Suppressor macrophage treated with lipopolysaccharide for 4 hours (primary cell): ENCODE data around the gene FAM193B.

ENCODE experiments used
- DNase-seq: peaks from one replicate; pipeline ENCODE4 v3.0.0-alpha.2; 2020

FAM193B gene

DNA sequence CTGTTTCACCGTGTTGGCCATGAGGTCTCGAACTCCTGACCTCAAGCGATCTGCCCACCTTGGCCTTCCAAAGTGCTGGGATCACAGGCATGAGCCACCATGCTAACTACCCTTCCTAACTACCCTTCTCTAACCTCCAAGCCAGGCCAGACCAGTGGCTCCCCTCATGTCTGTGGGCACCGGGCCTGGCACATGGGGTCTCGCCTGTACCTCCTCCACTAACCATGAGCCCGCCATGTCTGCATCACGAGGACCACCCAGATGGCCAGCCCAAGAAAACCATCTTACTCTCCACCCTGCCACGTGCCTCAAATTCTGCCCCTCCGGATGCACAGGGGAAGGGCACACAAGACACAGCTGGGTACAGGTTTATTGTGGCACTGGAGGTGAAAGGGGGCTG, 71.3 kb downstream of the FAM193B start:
- DNase-seq = no peak

GRCh38 chr5:177482359-177482795, 72.0 kb downstream of the FAM193B start:
- no peak for DNase-seq

- peak; percentile 53 for DNase-seq
Observed at GRCh38 chr5:177479774-177480173, 74.6 kb downstream of the FAM193B start.

DNA sequence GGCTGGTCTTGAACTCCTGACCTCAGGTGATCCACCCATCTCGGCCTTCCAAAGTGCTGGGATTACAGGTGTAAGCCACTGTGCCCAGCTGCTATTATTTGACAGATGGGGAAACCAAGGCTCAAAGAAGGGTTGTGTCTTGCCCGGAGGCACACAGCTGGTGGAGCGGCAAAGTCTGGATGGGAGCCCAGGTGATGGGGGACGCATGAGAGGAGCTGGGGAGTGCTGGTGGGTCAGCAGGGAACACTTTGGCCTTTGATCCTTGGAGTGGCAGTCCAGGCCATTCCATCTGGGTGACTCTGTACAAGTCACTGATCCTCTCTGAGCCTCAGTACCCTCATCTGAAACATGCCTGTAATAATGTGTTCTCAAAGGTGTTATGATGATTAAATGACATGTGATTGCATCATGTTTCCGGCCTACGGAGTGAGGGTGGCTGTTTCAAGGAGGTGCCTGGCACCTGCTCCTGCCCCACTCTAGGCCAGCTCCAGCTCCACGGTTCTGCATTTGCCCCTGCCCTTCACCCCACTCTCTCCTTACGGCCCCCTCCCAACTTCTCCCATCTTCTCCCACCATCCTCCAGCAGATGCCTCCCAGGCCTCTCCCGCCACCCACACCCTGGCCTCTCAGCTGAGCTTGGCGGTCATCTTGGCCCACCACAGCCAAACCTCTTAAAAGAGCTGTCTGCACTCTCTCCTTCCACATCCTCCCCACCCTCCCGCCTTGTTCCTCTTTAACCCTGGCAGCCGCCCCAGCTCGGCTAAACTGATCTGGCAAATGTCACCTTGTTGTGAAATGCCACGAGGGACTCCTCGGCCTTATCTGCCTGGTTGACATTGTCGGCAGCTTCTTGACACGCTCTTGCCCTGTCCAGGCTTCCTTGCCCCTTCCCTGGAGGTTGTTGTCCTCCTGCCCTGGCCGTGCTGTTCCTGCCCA, 75.4 kb downstream of the FAM193B start:
- peak; percentile 86 for DNase-seq

GRCh38 chr5:177477701-177478477, 76.5 kb downstream of the FAM193B start:
- DNase-seq = no peak

- no peak for DNase-seq
Observed at GRCh38 chr5:177476531-177477233, 77.7 kb downstream of the FAM193B start.

DNA sequence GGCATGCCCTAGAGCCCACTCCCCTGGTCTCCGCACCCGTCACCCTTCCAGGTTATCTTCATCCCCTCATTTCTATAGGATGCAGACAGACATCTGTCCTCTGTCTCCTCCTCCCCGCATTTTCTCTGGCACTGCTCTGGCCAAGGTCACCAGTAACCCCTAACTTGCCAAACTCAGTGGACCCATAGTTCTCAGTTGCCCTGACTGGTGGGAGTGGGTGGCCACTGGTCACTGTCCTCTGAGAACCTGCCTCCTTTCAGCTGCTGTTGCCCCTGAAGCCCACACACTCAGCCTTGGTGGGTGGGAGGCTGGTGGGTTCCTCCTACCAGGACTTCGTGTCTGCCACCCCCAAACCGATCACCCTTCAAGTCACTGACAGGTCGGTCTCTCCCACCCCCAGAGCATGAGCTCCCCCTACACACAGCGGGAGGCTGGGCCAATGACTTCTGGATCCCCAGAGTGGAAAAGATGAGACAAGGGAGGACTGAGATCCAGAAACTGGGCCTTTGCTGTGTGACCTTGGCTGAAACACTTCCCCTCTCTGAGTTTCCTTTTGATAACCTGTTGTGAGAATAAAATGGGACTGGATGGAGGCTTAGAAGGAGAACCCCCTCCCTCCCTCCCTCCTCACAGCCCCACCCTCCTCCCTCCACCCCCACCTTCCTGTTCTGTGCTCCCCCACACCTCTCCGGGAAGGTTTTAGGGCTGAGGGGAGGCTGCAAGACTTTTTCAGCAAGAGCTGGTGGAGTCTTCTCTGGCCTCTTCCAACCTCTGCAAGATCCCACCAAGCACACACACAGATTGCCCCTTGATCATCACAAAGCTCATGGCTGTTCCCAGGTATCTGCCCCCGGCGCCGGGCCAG, 78.6 kb downstream of the FAM193B start:
- DNase-seq = no peak

- DNase-seq = no peak
Observed at GRCh38 chr5:177474846-177475562, 79.4 kb downstream of the FAM193B start.

- no peak for DNase-seq
Observed at GRCh38 chr5:177474002-177474476, 80.3 kb downstream of the FAM193B start.

GRCh38 chr5:177473443-177474001, 80.8 kb downstream of the FAM193B start, which contains the start of gene DBN1:
Gene DBN1, minus strand, starts transcription at chr5:177473634. Its CDS starts 113 bp downstream, at chr5:177473521.
- no peak for DNase-seq

DNA sequence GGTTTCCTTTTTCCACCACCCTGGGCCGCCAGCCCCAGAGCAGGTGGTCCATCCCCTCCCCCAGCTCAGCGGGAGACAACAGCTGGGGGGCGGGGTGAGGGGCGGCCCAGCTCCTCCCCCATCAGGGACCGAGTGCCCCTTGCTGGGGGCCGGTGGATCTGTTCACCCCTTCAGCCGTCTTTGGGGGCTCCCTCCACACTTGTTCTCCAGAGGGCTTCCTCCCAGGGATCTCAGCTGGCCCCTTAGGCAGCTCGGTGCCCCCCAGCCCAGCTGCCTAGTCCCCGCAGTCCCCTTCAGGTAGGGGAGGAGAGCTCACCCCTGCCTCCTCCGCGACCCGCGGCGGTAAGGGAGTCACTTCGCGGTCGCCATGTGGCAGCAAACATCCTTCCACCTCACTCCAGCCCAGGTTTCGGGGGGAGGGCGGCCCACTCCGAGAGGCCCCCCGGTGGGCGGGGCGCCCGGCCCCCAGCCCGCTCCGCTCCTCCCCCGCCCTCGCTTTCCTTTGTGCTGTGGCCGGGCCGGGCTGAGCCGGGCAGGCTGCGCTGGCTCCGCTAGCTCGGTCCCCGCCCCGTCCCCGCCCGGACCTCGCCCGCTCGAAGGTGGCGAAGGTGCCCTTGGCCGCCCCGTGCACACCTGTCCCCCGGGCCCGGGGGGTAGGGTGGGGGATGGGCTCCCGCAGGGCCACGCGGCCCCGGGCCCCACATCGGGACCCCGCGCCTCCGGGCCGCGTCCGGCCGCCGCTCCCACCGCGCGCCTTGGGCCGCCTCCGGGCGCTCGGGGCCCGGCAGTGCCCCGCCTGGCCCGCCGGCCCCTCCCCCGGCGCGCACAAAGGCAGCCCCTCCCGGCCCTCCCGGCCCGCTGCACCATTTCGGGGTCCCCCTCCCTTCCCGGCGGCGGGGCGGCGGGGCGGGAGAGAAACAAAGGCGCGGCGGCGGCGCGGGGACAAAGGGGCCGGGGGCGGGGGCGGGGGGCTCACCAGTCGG, 81.6 kb downstream of the FAM193B start:
- no peak for DNase-seq

DNA sequence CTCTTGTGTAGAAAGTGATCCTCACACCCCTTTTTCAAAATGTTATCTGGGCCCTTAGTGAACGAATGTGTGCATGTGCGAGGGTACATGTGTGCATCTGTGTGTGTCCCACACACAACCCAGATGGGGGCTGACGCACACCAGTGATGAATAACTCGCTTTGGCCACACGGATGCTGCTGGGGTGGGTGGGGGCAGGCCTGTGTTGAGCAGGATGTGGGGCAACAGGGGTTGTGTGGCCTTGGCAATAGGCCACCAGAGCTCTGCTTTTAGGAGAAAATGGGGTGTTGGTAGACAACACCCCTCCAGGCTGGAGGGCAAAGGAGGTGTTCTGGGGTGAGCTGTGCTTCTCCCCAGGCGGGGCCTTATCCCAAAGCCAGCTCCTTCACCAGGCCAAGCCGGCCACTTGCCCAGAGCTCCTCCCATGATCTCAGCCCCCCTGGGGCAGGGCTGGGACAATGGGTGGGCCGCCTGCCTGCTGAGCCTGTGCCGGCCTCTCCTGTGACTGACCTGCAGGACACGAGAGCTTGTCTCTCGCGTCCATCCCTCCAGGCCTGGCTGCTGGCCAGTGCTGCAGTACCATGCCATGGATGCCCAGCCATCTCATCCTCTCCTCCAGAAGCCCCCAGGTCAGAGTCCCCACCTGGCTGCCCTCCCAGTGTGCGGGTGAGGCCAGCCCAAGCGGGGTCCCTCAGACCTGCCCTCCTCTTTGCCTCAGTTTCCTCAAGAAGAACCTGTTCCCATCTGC, 82.6 kb downstream of the FAM193B start:
- DNase-seq = no peak

DNA sequence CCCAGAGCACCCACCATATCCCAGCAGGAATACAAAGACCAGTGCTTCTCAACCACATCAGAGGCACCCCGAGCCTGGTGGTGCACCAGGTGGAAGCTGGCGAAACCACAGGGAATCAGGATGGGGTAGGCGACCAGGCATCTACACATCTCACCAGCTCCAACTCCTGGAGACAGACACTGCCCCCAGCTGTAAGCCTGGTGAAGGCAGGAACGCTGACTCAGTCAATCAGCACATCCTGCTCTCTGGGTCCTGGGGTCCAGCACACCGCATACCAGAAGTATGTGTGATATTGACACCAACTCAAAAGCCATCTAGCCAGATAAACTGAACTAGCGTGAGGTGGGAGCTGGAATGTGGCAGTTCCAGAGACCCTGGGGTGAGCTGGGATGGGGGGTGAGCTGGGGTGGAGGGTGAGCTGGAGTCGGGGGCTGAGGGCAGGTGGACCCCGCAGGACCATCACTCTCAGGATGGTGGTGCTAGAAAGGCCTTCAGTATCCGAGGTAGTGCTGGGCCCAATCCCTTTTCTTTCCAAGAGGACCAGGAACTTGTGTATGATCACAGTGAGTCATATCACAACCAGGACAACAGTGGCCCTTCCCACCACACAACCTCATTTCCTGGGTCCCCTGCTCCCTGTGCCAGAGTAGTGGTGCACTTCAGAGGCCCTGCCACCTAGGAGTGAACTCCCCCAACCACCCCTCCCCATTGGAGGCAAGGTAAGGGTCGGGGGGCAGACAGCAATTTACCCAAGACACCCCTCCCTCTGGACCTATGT, 83.4 kb downstream of the FAM193B start:
- DNase-seq = no peak
